MM.1S (cell line): ENCODE results near the gene TOP2A.

Source experiments
- CTCF ChIP-seq: fragments of 300-600 bp; sonication (generic); IDR thresholded peaks from 2 replicates; pipeline ENCODE4 v1.5.1; 2016; ENCODE audit warnings: antibody characterized with exemption, low read length, mixed read lengths
- EZH2phosphoT487 ChIP-seq: fragments of 300-600 bp; sonication (generic); IDR thresholded peaks from 2 replicates; pipeline ENCODE4 v1.6.1; 2018; ENCODE audit warnings: antibody characterized with exemption, low read length

- TF ChIP-seq CTCF = no peak
- no peak for TF ChIP-seq EZH2phosphoT487
Observed at GRCh38 chr17:40466298-40466971, 48.7 kb upstream of the TOP2A start.
